GM21737 (cell line): ENCODE results near the gene SLC38A4.
"Not testable (repeated sequence)": the region's sequence is repeated elsewhere in the genome, so short reads cannot be mapped to it uniquely, and the experiment has no call there.

Source experiments
- ATAC-seq: cut with Tn5 transposase; IDR thresholded peaks from one replicate; pipeline ENCODE4 v1.9.1; 2021; ENCODE audit warnings: mild to moderate bottlenecking, moderate library complexity; ENCODE audit not compliant: unreplicated experiment

The SLC38A4 gene

DNA sequence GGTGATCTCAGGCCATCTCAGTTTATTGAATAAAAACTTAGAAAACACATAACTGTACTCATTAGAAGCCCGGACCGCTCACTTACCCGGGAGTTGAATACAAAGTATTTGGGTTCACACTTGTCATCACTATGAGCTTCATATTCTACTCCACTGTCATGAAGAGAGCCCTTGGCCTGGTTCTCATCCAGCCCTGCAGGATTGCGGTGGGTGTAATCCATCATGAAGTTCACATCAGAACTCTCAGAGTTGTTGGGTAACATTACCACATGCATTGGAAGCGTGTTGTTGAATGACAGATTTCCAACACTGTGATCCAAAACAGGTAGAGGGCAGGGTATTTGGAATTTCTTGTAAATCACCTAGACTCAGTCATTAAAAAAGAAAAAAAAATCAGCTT, 47.4 kb downstream of the SLC38A4 start:
- no peak for ATAC-seq

DNA sequence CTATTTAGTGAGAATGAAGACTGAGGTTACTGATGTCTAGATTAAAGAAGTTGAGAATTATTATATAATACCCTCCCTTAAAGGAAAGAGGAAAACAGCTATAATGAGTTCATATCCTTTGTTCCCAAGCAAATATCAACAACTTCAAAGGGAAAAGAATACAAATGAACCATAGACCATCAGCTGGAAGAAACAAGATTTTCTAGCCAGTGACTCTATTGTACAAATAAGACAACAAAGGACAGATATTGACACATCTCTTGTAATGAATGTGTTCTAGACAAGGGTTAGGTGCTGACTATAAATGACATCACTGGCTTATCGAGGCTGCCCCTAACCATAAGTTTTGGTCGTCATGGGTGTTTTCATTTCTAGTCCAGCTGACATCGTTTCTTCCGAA, 48.2 kb downstream of the SLC38A4 start:
- no peak for ATAC-seq

DNA sequence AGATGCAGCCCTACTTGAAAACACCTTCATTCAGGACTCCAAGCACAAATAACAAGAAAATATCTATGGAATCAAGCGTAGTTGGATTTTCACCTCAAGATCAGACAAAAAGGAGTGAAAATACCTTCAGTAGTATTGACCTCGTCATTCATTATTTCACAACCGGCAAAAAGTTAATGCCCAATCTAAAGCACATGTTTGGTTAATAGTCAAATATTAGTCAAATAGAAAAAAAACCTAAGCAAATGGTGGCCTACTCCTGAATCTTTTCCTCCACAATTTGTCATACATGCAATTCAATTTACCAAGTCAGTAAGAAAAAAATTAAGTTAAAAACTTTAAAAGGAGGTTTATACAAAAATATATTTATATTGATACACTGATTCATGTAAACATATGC, 50.0 kb downstream of the SLC38A4 start:
- no peak for ATAC-seq

DNA sequence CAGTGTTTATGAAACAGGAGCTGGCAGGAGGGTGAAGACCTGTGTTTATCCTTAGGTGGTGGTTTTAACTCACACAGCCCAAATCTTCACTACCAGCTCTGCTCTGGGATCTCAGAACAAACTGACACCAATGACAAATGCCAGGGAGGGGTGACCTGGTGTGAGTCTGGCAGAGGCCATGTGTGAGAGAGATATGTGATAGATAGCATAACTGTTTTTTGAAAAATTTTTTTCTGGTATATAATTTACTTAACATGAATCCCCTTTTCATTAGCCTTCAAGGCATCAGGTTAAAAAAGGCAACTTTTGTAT, 51.5 kb downstream of the SLC38A4 start:
- no peak for ATAC-seq

DNA sequence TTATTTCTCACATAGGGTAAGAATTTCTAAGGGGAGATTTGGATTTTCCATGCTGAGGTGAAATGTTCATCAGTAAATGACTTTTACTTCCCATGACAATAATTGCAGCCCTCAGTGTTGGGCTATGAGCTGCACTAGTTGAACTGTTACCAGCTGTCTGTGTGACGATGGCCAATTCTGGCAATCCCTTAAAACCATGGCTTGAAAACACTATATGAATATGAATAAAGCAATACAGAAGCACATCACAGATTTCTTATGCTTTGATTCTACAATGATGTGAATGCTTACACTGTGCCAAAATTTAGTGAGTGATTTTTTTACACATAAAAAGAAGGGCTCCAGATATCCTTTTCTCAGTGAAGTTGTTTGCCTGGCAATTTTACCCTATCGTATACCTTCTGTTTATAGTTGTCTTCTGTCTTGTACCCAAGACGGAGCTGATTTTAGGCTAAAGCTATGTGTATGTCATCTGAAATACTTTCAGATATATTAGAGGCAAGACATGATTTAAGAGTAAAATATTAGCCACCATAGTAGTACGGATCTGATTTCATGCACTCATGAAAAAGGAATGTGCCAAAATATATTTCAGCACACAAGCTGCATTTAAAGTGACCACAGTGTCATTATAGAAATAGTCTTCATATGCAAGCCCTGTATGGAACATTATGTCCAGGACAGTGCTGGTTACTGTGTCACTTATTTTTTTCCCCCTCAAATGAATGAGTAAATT, 52.0 kb downstream of the SLC38A4 start:
- ATAC-seq = no peak

DNA sequence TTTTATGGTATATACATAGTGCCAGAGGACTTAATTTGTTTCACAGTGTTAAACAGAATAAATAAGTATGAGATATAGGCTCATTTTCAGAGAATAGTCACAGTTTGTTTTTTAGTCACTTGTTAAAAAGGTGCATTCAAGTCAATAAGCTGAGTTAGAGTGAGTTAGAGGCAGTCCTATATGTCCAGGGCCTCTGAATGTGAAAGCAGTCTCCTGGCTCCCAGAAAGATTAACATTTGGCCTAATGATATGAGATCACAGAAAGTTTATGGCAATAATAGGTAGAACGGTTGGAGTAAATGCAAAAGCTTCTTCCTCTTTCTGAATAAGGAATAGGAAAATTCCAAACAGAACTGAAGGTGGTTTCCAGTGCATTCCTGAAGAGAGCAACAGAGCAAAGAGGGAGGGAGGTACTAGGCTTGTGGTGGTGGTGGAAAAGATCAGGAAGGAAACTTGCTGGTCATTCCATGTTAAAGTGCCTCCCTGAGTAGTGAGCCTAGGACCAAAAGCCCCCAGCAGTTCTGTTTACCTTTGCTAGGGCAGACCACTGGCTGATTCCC, 54.4 kb downstream of the SLC38A4 start:
- ATAC-seq = no peak

DNA sequence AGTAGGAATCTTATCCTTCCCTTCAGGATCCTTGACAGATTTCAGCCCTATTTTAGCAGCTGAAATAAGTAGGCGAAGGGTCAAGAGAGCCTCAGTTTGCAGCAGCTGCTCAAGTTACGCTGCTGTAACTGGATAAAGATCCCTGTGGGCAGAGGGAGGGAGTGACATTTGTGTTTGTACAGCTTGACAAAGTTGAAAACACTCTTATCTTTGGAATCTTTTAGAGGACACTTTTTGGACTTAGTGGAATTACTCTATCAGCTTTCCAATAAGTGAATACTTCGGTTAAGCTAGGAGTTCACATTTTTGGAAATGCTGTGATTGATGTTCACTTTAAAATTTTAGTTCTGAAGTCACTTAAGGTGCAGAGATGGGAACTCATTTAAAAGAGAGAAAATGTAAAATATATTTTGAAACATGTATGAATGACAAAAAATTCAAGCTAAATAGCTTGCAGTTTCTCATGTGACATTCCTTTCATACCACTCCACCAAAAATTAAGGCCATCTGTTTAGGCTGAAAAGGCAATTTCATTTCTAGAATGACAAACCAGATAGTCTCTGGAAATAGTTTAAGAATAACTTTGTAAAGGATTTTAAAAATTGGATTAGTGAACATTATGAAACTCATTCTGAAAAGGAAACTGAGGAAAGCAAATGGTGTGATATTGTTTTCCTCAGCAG, 55.2 kb downstream of the SLC38A4 start:
- ATAC-seq = no peak

DNA sequence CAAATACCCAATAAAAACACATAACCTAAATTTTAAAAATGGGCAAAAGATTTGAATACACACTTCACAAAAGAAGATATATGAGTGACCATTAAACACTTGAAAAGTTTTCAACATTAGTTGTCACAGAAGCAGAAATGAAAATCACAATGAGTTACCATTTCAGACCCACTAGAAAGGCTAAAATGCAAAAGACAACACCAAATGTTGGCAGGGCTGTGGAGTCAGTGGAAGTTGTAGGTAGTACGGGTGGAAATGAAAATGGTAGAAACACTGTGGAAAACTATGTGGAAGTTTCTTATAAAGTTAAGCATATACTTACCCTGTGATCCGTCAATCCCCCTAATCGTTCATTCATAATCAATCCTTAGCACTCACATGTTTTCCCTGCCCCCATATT, 61.8 kb downstream of the SLC38A4 start:
- no peak for ATAC-seq

DNA sequence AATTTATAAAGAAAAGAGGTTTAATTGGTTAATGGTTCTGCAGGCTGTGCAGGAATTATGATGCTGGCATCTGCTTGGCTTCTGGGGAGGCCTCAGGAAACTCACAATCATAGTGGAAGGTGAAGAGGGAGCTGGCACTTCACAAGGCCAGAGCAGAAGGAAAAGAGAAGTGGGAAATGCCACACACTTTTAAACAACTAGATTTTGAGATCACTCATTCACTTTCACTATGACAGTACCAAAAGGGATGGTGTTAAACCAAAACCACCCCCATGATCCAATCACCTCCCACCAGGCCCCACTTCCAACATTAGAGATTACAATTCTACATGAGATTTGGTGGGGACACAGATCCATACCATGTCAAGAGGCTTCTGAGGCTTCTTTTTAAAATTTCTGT, 62.6 kb downstream of the SLC38A4 start:
- ATAC-seq = no peak

DNA sequence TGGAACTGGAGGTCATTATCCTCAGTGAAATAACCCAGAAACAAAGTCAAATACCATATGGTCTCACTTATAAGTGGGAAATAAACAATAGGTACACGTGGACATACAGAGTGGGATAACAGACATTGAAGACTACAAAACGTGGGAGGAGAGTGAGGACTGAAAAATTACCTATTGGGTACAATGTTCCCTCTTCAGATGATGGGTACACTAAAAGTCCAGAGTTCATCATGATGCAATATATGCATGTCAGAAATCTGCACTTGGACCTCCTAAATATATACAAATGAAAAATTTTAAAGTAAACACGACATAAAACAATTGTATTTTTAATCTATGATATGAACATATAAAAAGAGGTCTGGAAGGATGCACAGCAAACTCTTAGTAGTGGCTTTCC, 71.2 kb downstream of the SLC38A4 start:
- no peak for ATAC-seq

DNA sequence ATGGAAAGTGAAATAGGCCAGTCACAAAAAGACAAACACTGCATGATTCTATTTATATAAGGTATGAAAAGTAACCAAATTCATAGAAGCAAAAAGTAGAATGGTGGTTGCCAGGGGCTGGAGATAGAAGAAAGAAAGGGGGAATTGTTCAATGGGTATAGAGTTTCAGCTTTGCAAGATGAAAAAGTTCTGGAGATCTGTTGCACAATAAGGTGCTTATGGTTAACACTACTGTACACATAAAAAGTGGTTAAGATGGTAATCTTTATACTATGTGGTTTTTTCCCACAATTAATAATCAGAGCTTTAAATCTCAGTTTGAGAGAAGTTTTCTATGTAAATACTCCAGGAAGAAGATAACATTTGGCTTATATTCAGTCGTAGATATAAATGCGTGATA, 73.4 kb downstream of the SLC38A4 start:
- ATAC-seq = no peak

DNA sequence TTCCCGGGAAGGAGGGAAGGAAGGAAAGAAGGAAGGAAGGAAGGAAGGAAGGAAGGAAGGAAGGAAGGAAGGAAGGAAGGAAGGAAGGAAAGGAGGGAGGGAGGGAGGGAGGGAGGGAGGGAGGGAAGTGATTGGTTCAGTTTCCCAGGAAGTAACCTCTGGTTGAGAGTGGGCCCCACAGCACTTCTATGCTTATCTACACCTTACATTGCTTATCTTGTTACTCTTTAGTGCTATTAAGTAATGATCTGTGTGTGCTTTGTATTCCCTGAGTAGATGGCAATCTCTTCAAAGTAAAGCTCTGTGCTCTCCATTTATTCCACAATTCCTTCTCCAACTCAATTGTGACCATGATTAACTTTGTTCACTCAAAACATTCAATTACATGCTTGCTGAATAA, 74.6 kb downstream of the SLC38A4 start:
- no peak for ATAC-seq

DNA sequence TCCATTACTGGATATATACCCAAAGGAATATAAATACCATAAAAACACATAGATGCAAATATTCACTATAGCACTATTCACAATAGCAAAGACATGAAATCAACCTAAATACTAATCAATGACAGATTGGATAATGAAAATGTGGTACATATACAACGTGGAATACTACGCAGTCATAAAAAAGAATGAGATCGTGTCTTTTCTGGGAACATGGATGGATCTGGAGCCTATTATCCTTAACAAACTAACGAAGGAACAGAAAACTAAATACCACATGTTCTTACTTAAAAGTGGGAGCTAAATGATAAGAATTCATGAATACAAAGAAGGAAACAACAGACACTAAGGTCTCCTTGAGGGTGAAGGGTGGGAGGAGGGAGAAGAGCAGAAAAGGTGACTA, 76.5 kb downstream of the SLC38A4 start:
- ATAC-seq = no peak

DNA sequence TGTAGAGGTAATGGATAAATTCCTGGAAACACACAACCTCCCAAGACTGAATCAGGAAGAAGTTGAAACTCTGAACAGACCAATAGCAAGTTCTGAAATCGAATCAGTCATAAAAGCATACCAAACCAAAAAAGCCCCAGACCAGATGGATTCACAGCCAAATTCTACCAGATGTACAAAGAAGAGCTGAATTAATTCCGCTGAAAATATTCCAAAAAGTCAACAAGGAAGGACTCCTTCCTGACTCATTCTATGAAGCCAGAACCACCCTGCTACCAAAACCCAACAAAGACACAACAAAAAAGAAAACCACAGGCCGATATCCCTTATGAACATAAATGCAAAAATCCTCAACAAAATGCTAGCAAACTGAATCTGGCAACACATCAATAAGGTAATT, 81.5 kb downstream of the SLC38A4 start:
- ATAC-seq = no peak

DNA sequence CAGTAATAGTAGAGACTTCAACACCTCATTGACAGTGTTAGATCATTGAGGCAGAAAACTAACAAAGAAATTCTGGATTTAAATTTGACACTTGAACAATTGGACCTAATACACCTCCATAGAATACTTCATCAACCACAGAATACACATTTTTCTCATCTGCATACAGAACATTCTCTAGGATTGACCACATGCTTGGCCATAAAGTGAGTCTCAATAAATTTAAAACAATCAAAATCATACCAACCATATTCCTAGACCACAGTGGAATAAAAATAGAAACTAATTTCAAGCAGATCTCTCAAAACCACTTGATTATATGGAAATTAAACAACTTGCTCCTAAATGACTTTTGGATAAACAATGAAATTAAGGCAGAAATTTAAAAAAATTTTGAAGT, 82.3 kb downstream of the SLC38A4 start:
- no peak for ATAC-seq

DNA sequence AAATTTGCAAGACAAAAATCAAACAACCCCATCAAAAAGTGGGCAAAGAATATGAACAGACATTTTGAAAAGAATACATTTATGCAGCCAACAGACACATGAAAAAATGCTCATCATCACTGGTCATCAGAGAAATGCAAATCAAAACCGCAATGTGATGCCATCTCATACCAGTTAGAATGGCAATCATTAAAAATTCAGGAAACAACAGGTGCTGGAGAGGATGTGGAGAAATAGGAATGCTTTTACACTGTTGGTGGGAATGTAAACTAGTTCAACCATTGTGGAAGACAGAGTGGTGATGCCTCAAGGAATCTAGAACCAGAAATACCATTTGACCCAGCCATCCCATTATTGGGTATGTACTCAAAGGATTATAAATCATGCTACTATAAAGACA, 83.5 kb downstream of the SLC38A4 start:
- ATAC-seq = not testable (repeated sequence)

DNA sequence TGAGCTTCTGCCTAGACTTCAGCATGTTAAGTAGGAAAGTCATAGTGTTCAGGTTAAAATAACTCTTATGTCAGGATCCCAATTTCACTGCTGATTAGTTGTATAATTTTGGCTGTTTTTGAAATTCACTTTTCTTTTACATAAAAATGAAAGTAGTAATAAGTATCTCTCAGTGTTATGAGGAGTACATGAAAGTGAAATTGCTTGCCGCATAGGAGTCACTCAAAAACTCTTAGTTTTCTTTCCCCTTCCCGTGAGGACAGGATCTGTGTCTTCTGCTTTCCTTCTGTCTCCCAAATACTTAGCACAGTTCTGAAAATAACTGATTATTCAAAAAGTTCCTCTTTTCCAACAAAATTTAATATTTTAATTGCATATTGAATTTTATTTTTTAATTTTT, 100.5 kb downstream of the SLC38A4 start:
- ATAC-seq = no peak

DNA sequence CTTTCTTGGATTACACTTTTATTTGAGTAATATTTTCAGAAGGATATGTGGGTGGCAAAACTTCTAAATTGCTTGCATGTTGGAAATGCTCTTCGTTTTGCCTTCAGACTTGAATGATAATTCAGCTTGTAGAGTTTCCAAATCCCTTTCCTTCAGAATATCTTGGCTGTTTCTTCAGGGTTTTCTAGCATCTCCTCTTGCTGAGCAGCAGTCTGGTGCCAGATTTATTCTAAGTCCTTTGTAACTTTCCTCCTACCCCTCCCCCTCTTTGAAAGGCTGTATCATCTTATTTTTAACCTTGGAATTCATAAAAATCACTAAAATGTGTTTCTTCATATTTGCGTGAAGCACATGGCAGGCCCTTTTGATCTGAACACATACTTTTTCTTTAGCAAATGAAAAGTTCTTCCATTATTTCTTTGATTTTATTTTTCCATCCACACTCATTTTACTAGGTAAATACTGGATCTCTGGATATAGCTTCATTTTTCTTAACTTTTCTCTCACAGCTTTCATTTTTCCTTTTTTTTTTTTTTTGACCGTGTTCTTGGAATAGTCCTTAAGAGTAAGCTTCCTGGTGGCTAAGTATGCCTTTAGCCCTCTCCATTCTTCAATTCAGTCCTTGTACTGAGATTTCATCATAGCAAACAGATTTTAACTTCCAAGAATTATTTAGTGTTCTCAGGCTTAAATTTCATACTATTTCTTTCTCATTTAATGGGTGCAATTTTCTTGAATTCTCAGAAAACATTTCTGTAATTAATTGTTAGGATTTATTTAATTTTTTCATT, 102.0 kb downstream of the SLC38A4 start:
- no peak for ATAC-seq

DNA sequence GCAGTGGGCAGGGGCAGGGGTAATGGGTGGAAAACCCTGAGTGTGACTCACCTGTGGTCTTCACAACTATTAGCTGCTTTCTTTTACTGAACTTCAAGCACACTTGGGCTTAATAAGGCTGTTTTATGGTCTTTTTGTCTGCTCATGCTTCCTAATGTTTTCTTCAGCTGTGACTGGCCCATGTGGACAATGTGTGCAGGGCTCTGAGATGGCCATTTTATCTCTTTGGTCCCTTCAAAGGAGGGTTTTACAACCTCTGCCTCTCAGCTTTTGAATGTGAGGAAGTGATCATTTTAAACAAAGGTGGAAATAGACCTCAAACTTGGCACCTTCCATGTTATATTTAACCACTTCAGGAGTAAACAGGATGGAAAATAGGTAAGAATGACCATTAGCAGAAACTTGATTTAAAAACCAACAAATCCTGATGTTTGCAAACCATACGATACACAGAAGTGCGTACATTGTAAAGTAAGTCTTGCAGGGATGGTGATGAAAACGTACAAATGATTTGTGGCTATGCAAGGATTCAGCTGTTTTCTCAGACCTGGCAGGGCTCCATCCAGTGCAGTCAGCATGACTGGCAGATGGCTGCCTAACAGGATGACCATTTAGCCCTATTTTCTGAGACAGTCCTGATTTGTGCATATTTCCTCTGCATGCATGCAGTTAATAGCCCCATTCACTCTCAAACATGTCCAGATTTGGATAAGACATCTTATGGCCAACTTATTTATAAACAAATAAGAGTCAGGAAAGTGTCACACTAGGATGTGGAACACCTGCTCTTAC, 103.2 kb downstream of the SLC38A4 start:
- no peak for ATAC-seq

DNA sequence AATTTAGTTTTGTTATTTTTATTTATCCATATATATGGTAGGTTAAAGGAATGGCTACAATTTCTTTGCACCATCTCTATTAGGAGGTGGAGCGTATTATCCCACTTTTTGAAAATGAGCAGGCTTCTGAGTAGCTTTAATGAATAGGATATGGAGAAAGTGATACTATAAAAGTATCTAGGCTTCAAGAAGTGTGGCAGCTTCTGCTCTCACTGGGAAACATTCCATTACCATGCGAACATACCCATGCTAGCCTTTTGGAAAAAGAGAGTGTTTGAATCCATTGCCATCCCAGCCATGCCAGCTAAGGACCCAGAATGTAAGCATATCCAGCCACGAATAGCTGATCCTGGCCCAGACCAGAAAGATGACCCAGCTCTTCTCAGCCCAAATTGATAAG, 107.3 kb downstream of the SLC38A4 start:
- ATAC-seq = no peak

DNA sequence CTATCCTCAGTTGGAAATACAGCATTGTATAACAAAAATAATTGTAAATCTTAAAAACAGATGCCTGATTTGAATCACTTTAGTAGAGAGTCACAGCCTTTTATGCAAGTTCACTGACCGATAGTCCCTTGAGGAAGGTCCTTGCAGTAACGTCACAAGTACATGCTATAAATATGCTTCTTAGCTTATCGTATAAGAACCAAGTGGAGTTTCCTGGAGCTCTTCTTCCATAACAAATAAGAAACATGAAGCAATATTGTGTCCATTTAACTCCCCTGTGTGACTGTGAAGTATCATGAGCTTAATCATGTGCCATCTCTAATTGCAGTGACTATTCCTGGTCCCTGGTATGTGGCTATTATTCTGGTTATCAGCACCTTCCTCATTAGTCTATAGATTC, 107.9 kb downstream of the SLC38A4 start:
- no peak for ATAC-seq
